Endothelial cell of umbilical vein (primary cell): Measurements from ENCODE around the gene TACC3. TPM values are rescaled to one million over a fixed set of nuclear protein-coding genes. Genes with fewer than 3 reads are reported as not detected.

Experiments used
- BruUV-seq: library from RNA; stranded (reverse); fragments of 400-500 nt; replicated peaks from 2 replicates; lab custom pipeline; 2021; lab: Mats Ljungman, UMichigan
- CTCF ChIA-PET: fragments of 300-600, 350-600 bp; sonication (Branson Sonifier 250); formaldehyde crosslinking; loops from one replicate; lab custom pipeline; 2021; ENCODE audit warnings: antibody characterized with exemption, inconsistent platforms; lab: Charles Lee
- POLR2A ChIA-PET: fragments of 300-600, 350-600 bp; sonication (Branson Sonifier 250); formaldehyde crosslinking; loops from one replicate; lab custom pipeline; 2021; ENCODE audit warnings: antibody characterized with exemption, inconsistent platforms; lab: Charles Lee
- DNase-seq: peaks from one replicate; pipeline ENCODE4 v3.0.0-alpha.2; 2011; ENCODE audit warnings: low read depth, low spot score
- FAIRE-seq: peaks from 2 replicates; lab custom pipeline; 2011; peaks lifted over from hg19 to GRCh38; lab: Jason Lieb, UNC
- H2AFZ ChIP-seq: 2 replicates; pipeline ENCODE4 v1.6.0; 2012; ENCODE audit warnings: low read depth, low read length, control low read depth, inconsistent platforms
- H3K27ac ChIP-seq: 2 replicates; pipeline ENCODE4 v1.5.1; 2011; ENCODE audit warnings: low read depth, mild to moderate bottlenecking, control low read depth, low read length, moderate library complexity; ENCODE audit not compliant: insufficient read depth
- H3K27me3 ChIP-seq, 2 experiments: 2 replicates each; pipeline versions ENCODE4 v1.6.0 to v1.6.1; 2011; ENCODE audit warnings: low read length in 2 of 2, mixed read lengths in 1 of 2; ENCODE audit not compliant: control insufficient read depth in 2 of 2, insufficient read depth in 2 of 2
- H3K36me3 ChIP-seq, 2 experiments: 2 replicates in 1 of 2; 3 replicates in 1 of 2; pipeline ENCODE4 v1.5.1; 2011; ENCODE audit warnings: low read length in 2 of 2, mild to moderate bottlenecking in 1 of 2, moderate library complexity in 1 of 2; ENCODE audit not compliant: control insufficient read depth in 2 of 2, insufficient read depth in 2 of 2; ENCODE audit errors: extremely low read depth in 1 of 2
- H3K4me1 ChIP-seq: 3 replicates; pipeline ENCODE4 v1.5.1; 2011; ENCODE audit warnings: mild to moderate bottlenecking, low read length; ENCODE audit not compliant: control insufficient read depth, insufficient read depth; ENCODE audit errors: extremely low read depth
- H3K4me2 ChIP-seq: 2 replicates; pipeline ENCODE4 v1.6.1; 2011; ENCODE audit warnings: low read length, control low read depth, mixed read lengths; ENCODE audit not compliant: insufficient read depth
- H3K4me3 ChIP-seq, 3 experiments: fragments of 200-600 bp in 1 of 3; sonication (generic), shearing (Covaris generic) in 1 of 3; replicated peaks in 1 of 3; 2 replicates each; pipeline ENCODE4 v1.5.1; 2011 to 2016; ENCODE audit warnings: control low read depth in 3 of 3, low read length in 3 of 3, mild to moderate bottlenecking in 2 of 3, inconsistent platforms in 1 of 3, low read depth in 1 of 3, moderate library complexity in 1 of 3; ENCODE audit not compliant: insufficient read depth in 1 of 3
- H3K79me2 ChIP-seq: 2 replicates; pipeline ENCODE4 v1.6.0; 2012; ENCODE audit warnings: low read length, inconsistent platforms; ENCODE audit not compliant: control insufficient read depth, insufficient read depth
- H3K9ac ChIP-seq: replicated peaks from 2 replicates; pipeline ENCODE3; 2011; ENCODE audit warnings: low read length, control low read depth; ENCODE audit not compliant: insufficient read depth; ENCODE audit errors: extremely low read depth
- H3K9me1 ChIP-seq: replicated peaks from 3 replicates; pipeline ENCODE4 v1.6.0; 2011; ENCODE audit warnings: mild to moderate bottlenecking, low read length; ENCODE audit not compliant: control insufficient read depth, insufficient read depth; ENCODE audit errors: extremely low read depth
- H3K9me3 ChIP-seq: replicated peaks from 2 replicates; pipeline ENCODE4 v1.5.1; 2012; ENCODE audit warnings: low read length, inconsistent platforms; ENCODE audit not compliant: control insufficient read depth, insufficient read depth
- H4K20me1 ChIP-seq: replicated peaks from 2 replicates; pipeline ENCODE3; 2011; ENCODE audit warnings: mild to moderate bottlenecking, low read length; ENCODE audit not compliant: control insufficient read depth, insufficient read depth; ENCODE audit errors: extremely low read depth
- CTCF ChIP-seq, 2 donors: IDR thresholded peaks; 1 replicate in 1 of 2; 2 replicates in 1 of 2; pipeline ENCODE4 v1.5.1; 2011; ENCODE audit warnings: low read length in 2 of 2, mild to moderate bottlenecking in 2 of 2, moderate library complexity in 2 of 2, control low read depth in 1 of 2, inconsistent platforms in 1 of 2, low read depth in 1 of 2; ENCODE audit not compliant: insufficient read depth in 1 of 2; ENCODE audit errors: extremely low read depth in 1 of 2
- EZH2 ChIP-seq: IDR thresholded peaks from 2 replicates; pipeline ENCODE4 v1.6.1; 2012; ENCODE audit warnings: borderline replicate concordance, low read depth, mild to moderate bottlenecking, moderate library complexity, low read length, inconsistent platforms; ENCODE audit not compliant: severe bottlenecking
- FOS ChIP-seq: IDR thresholded peaks from 2 replicates; pipeline ENCODE4 v1.6.1; 2011; ENCODE audit warnings: mild to moderate bottlenecking, low read length, moderate library complexity, borderline replicate concordance; ENCODE audit not compliant: insufficient read depth
- GATA2 ChIP-seq: IDR thresholded peaks from 2 replicates; pipeline ENCODE4 v1.7.0; 2011; ENCODE audit warnings: low read depth, mild to moderate bottlenecking, moderate library complexity, mixed read lengths, low read length; ENCODE audit not compliant: insufficient read length, insufficient read depth
- JUN ChIP-seq: IDR thresholded peaks from 2 replicates; pipeline ENCODE4 v1.6.1; 2011; ENCODE audit warnings: borderline replicate concordance, low read depth; ENCODE audit not compliant: insufficient read length, insufficient read depth
- MAX ChIP-seq: IDR thresholded peaks from 2 replicates; pipeline ENCODE4 v1.6.1; 2011; ENCODE audit not compliant: insufficient read depth, insufficient read length
- MYC ChIP-seq: IDR thresholded peaks from one replicate; pipeline ENCODE4 v1.6.1; 2011; ENCODE audit warnings: mild to moderate bottlenecking, low read depth, low read length
- POLR2A ChIP-seq: IDR thresholded peaks from 2 replicates; pipeline ENCODE4 v1.6.1; 2012; ENCODE audit warnings: low read depth, mild to moderate bottlenecking, control low read depth, low read length
- POLR2AphosphoS5 ChIP-seq: IDR thresholded peaks from 2 replicates; pipeline ENCODE4 v1.6.1; 2012; ENCODE audit warnings: low read depth, mild to moderate bottlenecking, control low read depth, low read length, moderate library complexity; ENCODE audit not compliant: insufficient read depth
- dilution Hi-C: fragments of 300-500 bp; cut with MboI; formaldehyde crosslinking; loops from one replicate; pipeline ENCODE4 v1.15.0; 2019; ENCODE audit warnings: low sequenced_read_pairs; ENCODE audit not compliant: extremely low pct_ligation_motif_present
- intact Hi-C: fragments of 100-400 bp; cut with micrococcal nuclease; formaldehyde crosslinking; loops from one replicate; pipeline ENCODE4 v1.10.0; 2022
- polyA plus RNA-seq, 4 experiments: library from polyadenylated mRNA; depleted of rRNA in 3 of 4; stranded (reverse) in 3 of 4; unstranded in 1 of 4; fragments of >200 nt; gene quantifications; 2 replicates each; pipeline versions ENCODE4 v1.2.1 to v1.2.3, GENCODE V29; 2011 to 2012; ENCODE audit warnings: missing spikeins in 1 of 4
- total RNA-seq: library from RNA; stranded (reverse); gene quantifications from 2 replicates; pipeline ENCODE4 v1.2.3, GENCODE V29; 2021

The TACC3 gene
- total and polyA plus RNA-seq, 2 donors (not counting 3 experiments of a cell fraction or from before 2014, with no cell fraction given) = 54.5 to 135 TPM

- no peaks in the 10 kb centered on the region for H3K9me3 ChIP-seq
- intact Hi-C loops = no loop called here
- peak overlapping the region; percentile 43 to 73 (median 68) for H3K4me3 ChIP-seq
- FAIRE-seq (no peak), DNase-seq (no peak)
- H3K36me3 ChIP-seq = peaks cover 2 to 12% of the 10 kb centered on the region in 2 experiments
- dilution Hi-C loops = no loop called here
- no peaks in the 10 kb centered on the region for H3K9me1 ChIP-seq
- H3K9ac ChIP-seq = peak overlapping the region; percentile 58
- H4K20me1 ChIP-seq = no peaks in the 10 kb centered on the region
- POLR2A ChIA-PET = no interaction called here
- H3K27ac ChIP-seq = peak overlapping the region; percentile 10
- no peak overlapping the region for H2AFZ ChIP-seq
- CTCF ChIA-PET = interaction anchor here (1.2 to 12.0 kb wide), 3 partner anchors 11 to 60 kb away, joined by 3 to 347 read pairs (median 11); partner anchors contain the start of gene SLBP
- H3K4me2 ChIP-seq = peak overlapping the region; percentile 78
- peaks cover 66% of the 10 kb centered on the region for H3K79me2 ChIP-seq
- H3K4me1 ChIP-seq = peaks cover 34% of the 10 kb centered on the region
- TF ChIP-seq MYC (no peak), POLR2A (no peak), GATA2 (no peak), FOS (no peak), CTCF (IDR thresholded peaks at IDR 0.05; ENCODE audit: extremely low read depth in 1 of 2, insufficient read depth in 1 of 2, low read depth in 1 of 2, low read length in 2 of 2) (no peak), JUN (no peak), POLR2AphosphoS5 (no peak), EZH2 (no peak), MAX (no peak)
- no TSS peak for BruUV-seq
- H3K27me3 ChIP-seq = no peaks in the 10 kb centered on the region
Observed at GRCh38 chr4:1722551-1723118, 1.3 kb downstream of the TACC3 start.
